GM12878 (cell line): ENCODE measurements around the gene LY6G6D. TPM values are rescaled to one million over a fixed set of nuclear protein-coding genes. Genes with fewer than 3 reads are reported as not detected.
A peak's percentile ranks its signal among the peaks of the same experiment; 100 is the strongest.

Experiments
- ATAC-seq: fragments of 200-7000 bp; cut with Tn5 transposase; 3 replicates; pipeline ENCODE4 v1.9.1; 2020; ENCODE audit warnings: mild to moderate bottlenecking, moderate library complexity
- BruUV-seq: library from RNA; stranded (reverse); fragments of 400-500 nt; replicated peaks from 2 replicates; lab custom pipeline; 2021; lab: Mats Ljungman, UMichigan
- CTCF ChIA-PET: fragments of 300-600 bp; sonication (Branson Sonifier 250); formaldehyde crosslinking; extraction: SDS; loops from one replicate; lab custom pipeline; 2021; ENCODE audit warnings: inconsistent platforms; lab: Yijun Ruan, JAX
- POLR2A ChIA-PET: fragments of 350-600 bp; formaldehyde crosslinking; extraction: SDS; loops from one replicate; lab custom pipeline; 2021; ENCODE audit warnings: inconsistent platforms; lab: Charles Lee
- RAD21 ChIA-PET: fragments of 300-600 bp; sonication (Branson Sonifier 250); formaldehyde crosslinking; loops from one replicate; lab custom pipeline; 2023; ENCODE audit warnings: antibody characterized with exemption; ENCODE audit not compliant: unreplicated experiment; lab: Charles Lee
- SMC1A ChIA-PET: fragments of 300-600 bp; sonication (Branson Sonifier 250); formaldehyde crosslinking; loops from one replicate; lab custom pipeline; 2023; ENCODE audit not compliant: unreplicated experiment, uncharacterized antibody; lab: Charles Lee
- DNase-seq: peaks from one replicate; pipeline ENCODE4 v3.0.0-alpha.2; 2011; ENCODE audit warnings: low read depth, low spot score
- FAIRE-seq: peaks from 3 replicates; lab custom pipeline; 2011; peaks lifted over from hg19 to GRCh38; lab: Jason Lieb, UNC
- H2AFZ ChIP-seq: 2 replicates; pipeline ENCODE4 v1.6.0; 2011; ENCODE audit warnings: low read depth, low read length, control low read depth; ENCODE audit not compliant: control insufficient read depth
- H3K27ac ChIP-seq: 2 replicates; pipeline ENCODE4 v1.5.1; 2011; ENCODE audit warnings: control low read depth; ENCODE audit not compliant: control insufficient read depth, insufficient read depth
- H3K27me3 ChIP-seq, 2 experiments: replicated peaks in 1 of 2; 2 replicates each; pipeline versions ENCODE4 v1.6.0 to v1.6.1; 2011; ENCODE audit warnings: low read length in 1 of 2; ENCODE audit not compliant: control insufficient read depth in 2 of 2, insufficient read depth in 2 of 2
- H3K36me3 ChIP-seq, 2 experiments: 2 replicates each; pipeline ENCODE4 v1.5.1; 2011; ENCODE audit warnings: low read length in 1 of 2; ENCODE audit not compliant: control insufficient read depth in 2 of 2, insufficient read depth in 2 of 2
- H3K4me1 ChIP-seq: 2 replicates; pipeline ENCODE4 v1.6.1; 2011; ENCODE audit warnings: mild to moderate bottlenecking, low read length, moderate library complexity, mixed read lengths; ENCODE audit not compliant: control insufficient read depth, insufficient read depth
- H3K4me2 ChIP-seq: 2 replicates; pipeline ENCODE4 v1.6.0; 2011; ENCODE audit warnings: control low read depth; ENCODE audit not compliant: control insufficient read depth, insufficient read depth
- H3K4me3 ChIP-seq: fragments of 200-600 bp; sonication (generic); 2 replicates; pipeline ENCODE4 v1.5.1; 2016
- H3K79me2 ChIP-seq: 2 replicates; pipeline ENCODE4 v1.6.0; 2011; ENCODE audit warnings: low read length; ENCODE audit not compliant: control insufficient read depth, insufficient read depth
- H3K9ac ChIP-seq: 2 replicates; pipeline ENCODE4 v1.8.0; 2011; ENCODE audit warnings: low read length, control low read depth, mixed read lengths; ENCODE audit not compliant: control insufficient read depth, insufficient read depth
- H3K9me3 ChIP-seq: replicated peaks from 3 replicates; pipeline ENCODE4 v1.5.1; 2011; ENCODE audit warnings: mild to moderate bottlenecking, low read length; ENCODE audit not compliant: control insufficient read depth, insufficient read depth
- H4K20me1 ChIP-seq: 2 replicates; pipeline ENCODE4 v1.6.0; 2011; ENCODE audit not compliant: control insufficient read depth, insufficient read depth
- CREM ChIP-seq: IDR thresholded peaks from 2 replicates; pipeline ENCODE4 v1.6.1; 2014; ENCODE audit warnings: antibody characterized with exemption, low read depth
- EGR1 ChIP-seq, 2 experiments: IDR thresholded peaks; 1 replicate in 1 of 2; 2 replicates in 1 of 2; pipeline ENCODE4 v1.6.1; 2011 to 2012; ENCODE audit warnings: low read depth in 2 of 2, low read length in 2 of 2, borderline replicate concordance in 1 of 2, mild to moderate bottlenecking in 1 of 2, moderate library complexity in 1 of 2
- ESRRA ChIP-seq: IDR thresholded peaks from 2 replicates; pipeline ENCODE4 v1.6.1; 2012; ENCODE audit warnings: mild to moderate bottlenecking, low read length, improper control_type of control experiment
- ETV6 ChIP-seq, 2 experiments: fragments of 450-650 bp in 1 of 2; IDR thresholded peaks in 1 of 2; conservative IDR thresholded peaks in 1 of 2; 2 replicates each; pipeline ENCODE4 v1.6.1; 2014; ENCODE audit warnings: antibody characterized with exemption in 1 of 2, borderline replicate concordance in 1 of 2, low read depth in 1 of 2, mild to moderate bottlenecking in 1 of 2, moderate library complexity in 1 of 2
- HDGF ChIP-seq: fragments of 450-650 bp; IDR thresholded peaks from 2 replicates; pipeline ENCODE4 v1.6.1; 2016; ENCODE audit warnings: antibody characterized with exemption
- KLF5 ChIP-seq: fragments of 450-650 bp; IDR thresholded peaks from 2 replicates; pipeline ENCODE4 v1.6.1; 2014; ENCODE audit warnings: mild to moderate bottlenecking; ENCODE audit not compliant: partially characterized antibody
- MEF2B ChIP-seq: fragments of 450-650 bp; IDR thresholded peaks from 2 replicates; pipeline ENCODE4 v1.6.1; 2018; ENCODE audit warnings: mild to moderate bottlenecking, moderate library complexity; ENCODE audit not compliant: partially characterized antibody, poor library complexity, severe bottlenecking
- NR2F1 ChIP-seq: fragments of 450-650 bp; conservative IDR thresholded peaks from 2 replicates; pipeline ENCODE4 v1.6.1; 2017; ENCODE audit warnings: mild to moderate bottlenecking
- PAX5 ChIP-seq: IDR thresholded peaks from 2 replicates; pipeline ENCODE4 v1.6.1; 2011; ENCODE audit warnings: low read depth, low read length, borderline replicate concordance
- POLR2AphosphoS5 ChIP-seq: IDR thresholded peaks from 2 replicates; pipeline ENCODE4 v1.6.1; 2011; ENCODE audit warnings: mild to moderate bottlenecking, low read length, inconsistent platforms
- SKIL ChIP-seq: fragments of 450-650 bp; IDR thresholded peaks from 2 replicates; pipeline ENCODE4 v1.6.1; 2017; ENCODE audit warnings: mild to moderate bottlenecking, low read depth, inconsistent platforms; ENCODE audit not compliant: poor library complexity, severe bottlenecking
- SREBF2 ChIP-seq: IDR thresholded peaks from 2 replicates; pipeline ENCODE4 v1.6.1; 2012; ENCODE audit warnings: mild to moderate bottlenecking, low read length
- YBX1 ChIP-seq: fragments of 450-650 bp; IDR thresholded peaks from 2 replicates; pipeline ENCODE4 v1.6.1; 2016; ENCODE audit warnings: antibody characterized with exemption
- ZNF217 ChIP-seq: fragments of 450-650 bp; IDR thresholded peaks from 2 replicates; pipeline ENCODE4 v1.6.1; 2017; ENCODE audit warnings: antibody characterized with exemption, mild to moderate bottlenecking
- ZNF274 ChIP-seq: IDR thresholded peaks from one replicate; pipeline ENCODE4 v1.8.0; 2011; ENCODE audit not compliant: insufficient read length, insufficient read depth
- ZNF622 ChIP-seq: fragments of 450-650 bp; IDR thresholded peaks from 2 replicates; pipeline ENCODE4 v1.6.1; 2017; ENCODE audit warnings: mild to moderate bottlenecking, inconsistent platforms
- ZZZ3 ChIP-seq: IDR thresholded peaks from 2 replicates; pipeline ENCODE4 v1.6.1; 2011; ENCODE audit warnings: low read depth; ENCODE audit not compliant: control insufficient read depth, insufficient read length
- WGBS: methylation state at CpG from one replicate; pipeline ENCODE4 v1.1.6; 2016; ENCODE audit warnings: low lambda C conversion rate; ENCODE audit not compliant: insufficient replicate concordance, insufficient coverage; ENCODE audit errors: missing lambda C conversion rate; 5-methylcytosine and 5-hydroxymethylcytosine counted together
- in situ Hi-C: fragments of 300-500 bp; cut with MboI; formaldehyde crosslinking; loops from 9 replicates; pipeline ENCODE4 v1.14.3; 2018; ENCODE audit warnings: mixed read lengths
- intact Hi-C: fragments of 100-400 bp; cut with micrococcal nuclease; formaldehyde crosslinking; loops from one replicate; pipeline ENCODE4 v1.14.2; 2022; ENCODE audit not compliant: unreplicated experiment
- polyA plus RNA-seq, 11 experiments: library from polyadenylated mRNA; depleted of rRNA in 4 of 11; unstranded in 6 of 11; stranded (reverse) in 5 of 11; fragments of >200 nt; fragmentation: Nextera tagmentation in 4 of 11; fragmentation: Illumina TruSeq in 1 of 11; extraction: Ambion mirVana in 4 of 11; extraction: Trizol in 1 of 11; gene quantifications; 1 replicate in 1 of 11; 2 replicates in 10 of 11; pipeline versions ENCODE4 v1.2.1 to v1.2.3, GENCODE V29; 2011 to 2016; ENCODE audit warnings: inconsistent platforms in 2 of 11, missing spikeins in 2 of 11, low read depth in 1 of 11
- total RNA-seq, 4 experiments: library from RNA; depleted of rRNA in 3 of 4; stranded (reverse); fragments of >200 nt in 3 of 4; fragmentation: Illumina TruSeq in 1 of 4; extraction: Trizol in 1 of 4; gene quantifications; 2 replicates each; pipeline versions ENCODE4 v1.2.1 to v1.2.3, GENCODE V29; 2013 to 2021
- TF ChIP-seq, protein P1 (sequence below): fragments of 450-650 bp; IDR thresholded peaks from 2 replicates; pipeline ENCODE4 v1.6.1; 2018; ENCODE audit warnings: borderline replicate concordance, mild to moderate bottlenecking; ENCODE audit not compliant: partially characterized antibody

LY6G6D gene
- total and polyA plus RNA-seq, 10 of the 15 experiments (the other 5 are each of a cell fraction or from before 2014, with no cell fraction given) = not detected

DNA sequence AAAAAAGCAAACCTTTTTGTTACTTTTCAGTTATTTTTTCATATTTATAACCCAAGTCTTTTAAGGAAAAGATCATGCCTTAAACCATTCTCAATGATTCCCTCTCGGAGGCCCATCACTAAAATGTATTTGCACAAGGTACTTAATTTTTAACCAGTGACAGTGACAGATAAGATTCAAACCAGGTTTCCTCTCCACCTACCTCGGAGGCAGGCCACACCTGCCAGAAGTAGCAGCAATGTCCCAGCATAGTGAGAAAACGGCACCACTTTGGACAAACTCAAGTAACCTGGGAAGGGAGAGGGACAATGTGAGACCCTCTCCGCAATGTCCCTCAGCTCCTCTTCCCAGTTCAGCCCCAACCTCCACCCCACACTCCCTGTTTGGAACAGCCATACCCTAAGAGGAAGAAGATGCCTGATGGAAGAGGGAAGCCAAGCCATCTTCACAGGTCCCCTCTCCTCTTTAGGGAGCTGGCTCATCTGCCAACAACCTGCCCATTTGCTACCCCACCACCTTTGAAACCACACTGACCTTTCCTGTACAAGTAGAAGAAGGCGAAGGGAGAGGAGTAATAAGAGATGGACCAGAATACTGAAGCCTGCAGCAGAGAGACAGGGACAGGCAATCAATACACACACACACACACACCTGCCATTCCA, 14.3 kb upstream of the LY6G6D start (continued):
- no peak for TF ChIP-seq SKIL
- no peak for TF ChIP-seq NR2F1
- no peak for TF ChIP-seq PAX5
- no peak for TF ChIP-seq ETV6 (conservative IDR thresholded peaks at IDR 0.05 in 1 of 2, IDR thresholded peaks at IDR 0.05 in 1 of 2; ENCODE audit: borderline replicate concordance in 1 of 2, low read depth in 1 of 2)
- no peak for TF ChIP-seq CREM
- TF ChIP-seq HDGF = no peak
- no peak for TF ChIP-seq MEF2B

DNA sequence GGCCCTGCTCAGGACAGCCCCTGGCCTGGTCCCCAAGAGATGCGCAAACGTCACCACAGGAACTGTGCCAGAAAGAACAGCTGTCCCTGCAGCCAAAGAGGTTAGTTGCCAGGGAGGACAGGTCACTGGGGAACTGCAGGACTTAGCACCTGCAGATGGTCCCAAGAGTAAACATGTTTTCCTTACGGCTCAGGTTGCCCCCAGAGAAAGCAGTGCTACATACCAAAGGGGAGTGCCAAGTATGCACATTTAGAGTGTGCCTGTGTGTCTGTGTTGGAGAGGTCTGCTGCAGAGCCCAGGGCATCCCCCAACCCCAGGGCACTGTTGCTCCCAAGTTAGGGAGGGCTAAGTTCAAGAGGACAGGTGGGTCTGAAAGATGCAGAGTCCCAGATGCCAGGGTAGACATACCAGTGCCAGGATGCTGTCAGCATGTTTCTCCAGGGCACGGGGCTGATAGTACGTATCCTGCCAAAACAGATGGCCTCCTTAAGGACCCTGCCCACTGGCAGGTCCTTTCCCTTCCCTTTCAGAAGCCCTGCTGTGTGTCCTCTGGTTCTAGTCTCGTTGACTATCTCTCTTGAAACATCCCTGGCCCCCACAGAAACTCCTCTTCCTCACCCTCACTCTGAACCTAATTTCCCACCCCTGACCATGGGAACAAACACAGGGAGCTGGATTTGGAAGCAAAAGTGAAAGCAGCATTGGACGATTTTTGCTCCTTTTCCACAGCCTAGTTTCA, 13.3 kb upstream of the LY6G6D start:
- Histone ChIP-seq H3K27ac (peak overlapping the region; percentile 91), H3K9ac (peak overlapping the region; percentile 69), H3K79me2 (peaks cover 17% of the 10 kb centered on the region), H3K4me2 (peak overlapping the region; percentile 81), H4K20me1 (no peaks in the 10 kb centered on the region), H3K4me3 (peak overlapping the region; percentile 96), H3K9me3 (no peaks in the 10 kb centered on the region), H3K4me1 (peaks cover 9% of the 10 kb centered on the region; the same call in 1 of the 2 replicates), H3K27me3 (no peaks in the 10 kb centered on the region), H2AFZ (peak overlapping the region; percentile 57; the same call in 1 of the 2 replicates), H3K36me3 (peaks cover 0 to 5% of the 10 kb centered on the region in 2 experiments; a peak in 2 of 4 replicates)
- no peak for DNase-seq
- ATAC-seq = no peak
- ChIA-PET CTCF (interaction anchor here (0.6 to 1.3 kb wide), 4 partner anchors 32 to 103 kb away, joined by 3 to 4 read pairs (median 4); no protein-coding TSS in a partner anchor), POLR2A (interaction anchor here (1.4 to 3.2 kb wide), 6 partner anchors 36 to 196 kb away, joined by 3 to 23 read pairs (median 8); partner anchors contain the start of genes CLIC1, DDX39B, EHMT2 and GPANK1), RAD21 (interaction anchor here (1.4 kb wide), 1 partner anchor 29 kb away, joined by 4 read pairs; no protein-coding TSS in a partner anchor), SMC1A (interaction anchor here (0.7 to 3.1 kb wide), 5 partner anchors 11 to 428 kb away, joined by 3 to 18 read pairs (median 3); partner anchors contain the start of genes CLIC1 and DDX39B)
- in situ Hi-C loops = no loop called here
- intact Hi-C loops = loop anchor here (2.0 kb wide), 1 partner anchor 37 kb away; no protein-coding TSS in a partner anchor
- FAIRE-seq = no peak
- BruUV-seq = no TSS peak
- WGBS = 21% methylated on average over 7 of the region's 7 CpGs
- TF ChIP-seq POLR2AphosphoS5 (no peak), KLF5 (no peak), ESRRA (no peak), YBX1 (no peak), ZNF217 (no peak), SREBF2 (no peak), ZZZ3 (no peak), ZNF274 (no peak), EGR1 (IDR thresholded peaks at IDR 0.05; ENCODE audit: borderline replicate concordance in 1 of 2, low read depth in 2 of 2, low read length in 2 of 2) (no peak), ZNF622 (no peak)
- TF ChIP-seq, protein P1, sequence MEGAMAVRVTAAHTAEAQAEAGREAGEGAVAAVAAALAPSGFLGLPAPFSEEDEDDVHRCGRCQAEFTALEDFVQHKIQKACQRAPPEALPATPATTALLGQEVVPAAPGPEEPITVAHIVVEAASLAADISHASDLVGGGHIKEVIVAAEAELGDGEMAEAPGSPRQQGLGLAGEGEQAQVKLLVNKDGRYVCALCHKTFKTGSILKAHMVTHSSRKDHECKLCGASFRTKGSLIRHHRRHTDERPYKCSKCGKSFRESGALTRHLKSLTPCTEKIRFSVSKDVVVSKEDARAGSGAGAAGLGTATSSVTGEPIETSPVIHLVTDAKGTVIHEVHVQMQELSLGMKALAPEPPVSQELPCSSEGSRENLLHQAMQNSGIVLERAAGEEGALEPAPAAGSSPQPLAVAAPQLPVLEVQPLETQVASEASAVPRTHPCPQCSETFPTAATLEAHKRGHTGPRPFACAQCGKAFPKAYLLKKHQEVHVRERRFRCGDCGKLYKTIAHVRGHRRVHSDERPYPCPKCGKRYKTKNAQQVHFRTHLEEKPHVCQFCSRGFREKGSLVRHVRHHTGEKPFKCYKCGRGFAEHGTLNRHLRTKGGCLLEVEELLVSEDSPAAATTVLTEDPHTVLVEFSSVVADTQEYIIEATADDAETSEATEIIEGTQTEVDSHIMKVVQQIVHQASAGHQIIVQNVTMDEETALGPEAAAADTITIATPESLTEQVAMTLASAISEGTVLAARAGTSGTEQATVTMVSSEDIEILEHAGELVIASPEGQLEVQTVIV = no peak
